Activated CD8-positive, alpha-beta T cell treated with anti-CD3 and anti-CD28 coated beads for 36 hours (primary cell): ENCODE measurements around the gene LCA5. TPM values are rescaled to one million over a fixed set of nuclear protein-coding genes. Genes with fewer than 3 reads are reported as not detected.
"Not testable (repeated sequence)": the region's sequence is repeated elsewhere in the genome, so short reads cannot be mapped to it uniquely, and the experiment has no call there.

Source experiments
- ATAC-seq: fragments of 200-7000 bp; cut with Tn5 transposase; one replicate; pipeline ENCODE4 v1.10.0; 2021; ENCODE audit warnings: mild to moderate bottlenecking, moderate library complexity
- CTCF ChIA-PET: fragments of 350-600 bp; sonication (Branson Sonifier 250); formaldehyde crosslinking; loops from one replicate; lab custom pipeline; 2021; ENCODE audit warnings: antibody characterized with exemption; lab: Charles Lee
- POLR2A ChIA-PET: fragments of 350-600 bp; sonication (Branson Sonifier 250); formaldehyde crosslinking; loops from one replicate; lab custom pipeline; 2021; ENCODE audit warnings: antibody characterized with exemption; lab: Charles Lee
- DNase-seq: peaks from one replicate; pipeline ENCODE4 v3.0.0-alpha.2; 2020
- H3K27ac Mint-ChIP-seq: one replicate; pipeline ENCODE4 v1.8.0; 2021; ENCODE audit warnings: mild to moderate bottlenecking, mixed read lengths
- H3K27me3 Mint-ChIP-seq: one replicate; pipeline ENCODE4 v1.8.0; 2021; ENCODE audit warnings: mixed read lengths
- H3K36me3 Mint-ChIP-seq: one replicate; pipeline ENCODE4 v1.8.0; 2021; ENCODE audit warnings: low read depth, mixed read lengths
- H3K4me1 Mint-ChIP-seq: one replicate; pipeline ENCODE4 v1.8.0; 2021; ENCODE audit warnings: low read depth, mixed read lengths
- H3K4me3 Mint-ChIP-seq: one replicate; pipeline ENCODE4 v1.8.0; 2021; ENCODE audit warnings: mild to moderate bottlenecking, moderate library complexity, mixed read lengths
- H3K9me3 Mint-ChIP-seq: one replicate; pipeline ENCODE4 v1.8.0; 2021; ENCODE audit warnings: mixed read lengths
- CTCF ChIP-seq: fragments of 200-600 bp; IDR thresholded peaks from one replicate; pipeline ENCODE4 v1.8.0; 2022; ENCODE audit warnings: antibody characterized with exemption, mild to moderate bottlenecking
- intact Hi-C: fragments of 100-400 bp; cut with micrococcal nuclease; formaldehyde crosslinking; loops from one replicate; pipeline ENCODE4 v1.10.0; 2022
- total RNA-seq, 2 experiments: library from RNA; stranded (reverse); gene quantifications; one replicate each; pipeline ENCODE4 v1.2.3, GENCODE V29; 2021

Gene LCA5
- total RNA-seq, 2 experiments from 2014 or later: 0.07 TPM; not detected in 1

GRCh38 chr6:79538106-79538971 lies 1.1 kb upstream of the LCA5 start:
- intact Hi-C loops: no loop called here
- ATAC-seq (no peak), DNase-seq (no peak)
- Mint-ChIP-seq H3K9me3 (no peaks in the 10 kb centered on the region), H3K4me1 (no peaks in the 10 kb centered on the region), H3K4me3 (no peak overlapping the region), H3K27ac (no peak overlapping the region), H3K36me3 (no peaks in the 10 kb centered on the region), H3K27me3 (peaks cover 21% of the 10 kb centered on the region)
- ChIA-PET POLR2A (no interaction called here), CTCF (no interaction called here)
- TF ChIP-seq CTCF: no peak

GRCh38 chr6:79536585-79536953 lies 661 bp downstream of the LCA5 start:
- no peak overlapping the region for H3K4me3 Mint-ChIP-seq
- DNase-seq (peak; percentile 7), ATAC-seq (no peak)
- no peak for TF ChIP-seq CTCF
- CTCF ChIA-PET: no interaction called here
- no peaks in the 10 kb centered on the region for H3K4me1 Mint-ChIP-seq
- peaks cover 18% of the 10 kb centered on the region for H3K27me3 Mint-ChIP-seq
- intact Hi-C loops: no loop called here
- no peak overlapping the region for H3K27ac Mint-ChIP-seq
- no peaks in the 10 kb centered on the region for H3K36me3 Mint-ChIP-seq
- H3K9me3 Mint-ChIP-seq: no peaks in the 10 kb centered on the region
- POLR2A ChIA-PET: interaction anchor here (0.6 kb wide), 1 partner anchor 129 kb away, joined by 5 read pairs; no protein-coding TSS in a partner anchor

- H3K4me1 Mint-ChIP-seq, H3K27me3 Mint-ChIP-seq, ATAC-seq, H3K36me3 Mint-ChIP-seq, H3K27ac Mint-ChIP-seq, CTCF ChIA-PET, intact Hi-C loops, POLR2A ChIA-PET, H3K9me3 Mint-ChIP-seq, H3K4me3 Mint-ChIP-seq, DNase-seq: not testable (repeated sequence)
Measured at GRCh38 chr6:79529567-79529966, 7.7 kb downstream of the LCA5 start.

- Mint-ChIP-seq H3K9me3 (no peaks in the 10 kb centered on the region), H3K36me3 (no peaks in the 10 kb centered on the region), H3K27ac (no peak overlapping the region), H3K4me3 (no peak overlapping the region), H3K27me3 (peaks cover 1% of the 10 kb centered on the region), H3K4me1 (no peaks in the 10 kb centered on the region)
- ATAC-seq: no peak
- intact Hi-C loops: no loop called here
- POLR2A ChIA-PET: no interaction called here
- CTCF ChIA-PET: no interaction called here
- DNase-seq: no peak
- no peak for TF ChIP-seq CTCF
Measured at GRCh38 chr6:79526897-79527296, 10.3 kb downstream of the LCA5 start.

- peaks cover 1% of the 10 kb centered on the region for H3K27me3 Mint-ChIP-seq
- intact Hi-C loops: no loop called here
- no peak overlapping the region for H3K4me3 Mint-ChIP-seq
- ATAC-seq: no peak
- ChIA-PET CTCF (no interaction called here), POLR2A (no interaction called here)
- no peaks in the 10 kb centered on the region for H3K4me1 Mint-ChIP-seq
- no peaks in the 10 kb centered on the region for H3K9me3 Mint-ChIP-seq
- no peaks in the 10 kb centered on the region for H3K36me3 Mint-ChIP-seq
- TF ChIP-seq CTCF: no peak
- DNase-seq: no peak
- no peak overlapping the region for H3K27ac Mint-ChIP-seq
Measured at GRCh38 chr6:79525272-79526100, 11.7 kb downstream of the LCA5 start.
